Natural killer cell treated with Interleukin-12 subunit alpha and Interleukin-12 subunit beta and Interleukin-15 and Interleukin-18, amount 100 ng/mL, for 72 hours (primary cell): Measurements from ENCODE around the gene SNAI1. TPM values are rescaled to one million over a fixed set of nuclear protein-coding genes. Genes with fewer than 3 reads are reported as not detected.

Experiments used
- ATAC-seq, 2 donors: fragments of 150-1000 bp; cut with Tn5 transposase in 1 of 2; sonication (Bioruptor Pico), chemical (Tn5 transposase) in 1 of 2; 2 replicates each; pipeline ENCODE4 v1.10.0; 2021
- DNase-seq: peaks from one replicate; pipeline ENCODE4 v3.0.0; 2022; ENCODE audit warnings: low spot score
- H3K27ac Mint-ChIP-seq, 2 donors: 1 replicate in 1 of 2; 2 replicates in 1 of 2; pipeline ENCODE4 v1.8.0; 2022; ENCODE audit warnings: mixed read lengths in 2 of 2, mild to moderate bottlenecking in 1 of 2, moderate library complexity in 1 of 2
- H3K27me3 Mint-ChIP-seq, 2 donors: 1 replicate in 1 of 2; 2 replicates in 1 of 2; pipeline ENCODE4 v1.8.0; 2022; ENCODE audit warnings: mixed read lengths in 2 of 2
- H3K36me3 Mint-ChIP-seq: one replicate; pipeline ENCODE4 v1.8.0; 2022; ENCODE audit warnings: mixed read lengths
- H3K4me1 Mint-ChIP-seq, 2 donors: 1 replicate in 1 of 2; 2 replicates in 1 of 2; pipeline ENCODE4 v1.8.0; 2022; ENCODE audit warnings: low read depth in 2 of 2, mixed read lengths in 2 of 2, mild to moderate bottlenecking in 1 of 2
- H3K4me3 Mint-ChIP-seq: one replicate; pipeline ENCODE4 v1.8.0; 2022; ENCODE audit warnings: mixed read lengths
- H3K9me3 Mint-ChIP-seq: 2 replicates; pipeline ENCODE4 v1.8.0; 2022; ENCODE audit warnings: mixed read lengths
- total RNA-seq, 2 donors: library from RNA; stranded (reverse); gene quantifications; one replicate each; pipeline ENCODE4 v1.2.3, GENCODE V29; 2022

Gene SNAI1
- total RNA-seq, 2 donors from 2014 or later: 0.71 to 1.3 TPM

DNA sequence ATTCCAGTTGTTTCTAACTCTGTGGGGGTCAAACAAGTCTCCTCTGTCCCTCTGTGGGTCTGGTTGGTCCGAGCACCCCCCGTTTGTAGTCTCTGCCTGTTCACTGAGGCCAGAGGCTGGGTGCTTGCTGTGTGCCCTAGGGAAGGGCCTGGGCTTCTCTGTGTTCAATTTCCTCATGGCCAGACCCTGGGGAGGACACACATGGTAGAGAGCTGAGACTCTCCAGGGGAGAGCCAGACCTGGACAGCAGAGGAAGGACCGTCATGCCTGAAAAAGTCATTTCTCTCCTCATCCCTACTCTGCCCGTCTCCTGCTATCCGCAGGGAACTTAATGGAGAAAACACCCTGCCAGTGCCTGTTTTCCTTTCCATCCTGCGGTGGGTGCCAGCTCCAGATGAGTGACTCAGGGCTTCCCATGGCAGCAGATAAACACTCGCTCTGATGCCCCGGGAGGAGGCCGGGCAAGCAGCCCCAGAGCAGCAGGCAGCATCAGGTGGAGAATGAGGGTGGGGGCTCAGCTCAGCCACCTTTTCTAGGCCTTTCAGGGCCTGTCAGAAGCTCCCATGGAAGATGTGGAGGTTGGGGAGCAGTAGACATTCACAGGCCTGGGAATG lies 51.9 kb downstream of the SNAI1 start:
- H3K36me3 Mint-ChIP-seq: no peaks in the 10 kb centered on the region
- ATAC-seq: no peak
- peaks cover 2 to 5% of the 10 kb centered on the region in 2 donors for H3K4me1 Mint-ChIP-seq
- no peak overlapping the region for H3K4me3 Mint-ChIP-seq
- H3K9me3 Mint-ChIP-seq: no peaks in the 10 kb centered on the region
- DNase-seq: no peak
- no peak overlapping the region for H3K27ac Mint-ChIP-seq
- H3K27me3 Mint-ChIP-seq: peaks cover 0 to 7% of the 10 kb centered on the region in 2 donors

DNA sequence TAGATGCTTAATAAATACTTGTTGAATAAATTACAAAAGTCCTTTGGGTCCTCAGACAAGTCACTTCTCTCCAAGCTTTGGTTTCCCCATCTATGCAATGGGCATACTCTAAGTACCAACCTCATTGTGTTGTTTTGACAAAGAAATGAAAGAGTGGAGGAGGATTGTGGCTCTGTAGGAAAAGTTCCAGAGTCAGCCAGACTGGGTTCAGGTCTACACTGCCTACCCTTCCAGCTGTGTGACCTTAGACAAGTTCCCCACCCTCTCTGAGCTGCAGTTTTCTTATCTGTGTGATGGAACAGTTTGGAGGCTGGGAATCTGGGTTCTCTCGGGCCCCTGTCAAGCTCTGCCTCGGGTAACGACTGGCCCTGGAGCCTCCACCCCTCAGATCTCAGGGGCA lies 53.9 kb downstream of the SNAI1 start:
- DNase-seq (no peak), ATAC-seq (no peak)
- peaks cover 1 to 4% of the 10 kb centered on the region in 2 donors for H3K4me1 Mint-ChIP-seq
- no peaks in the 10 kb centered on the region for H3K9me3 Mint-ChIP-seq
- H3K4me3 Mint-ChIP-seq: no peak overlapping the region
- H3K36me3 Mint-ChIP-seq: no peaks in the 10 kb centered on the region
- H3K27ac Mint-ChIP-seq: no peak overlapping the region
- H3K27me3 Mint-ChIP-seq: peaks cover 0 to under 1% of the 10 kb centered on the region in 2 donors

GRCh38 chr20:50037123-50037522 lies 54.3 kb downstream of the SNAI1 start:
- Mint-ChIP-seq H3K27me3 (no peaks in the 10 kb centered on the region), H3K36me3 (no peaks in the 10 kb centered on the region), H3K4me1 (peaks cover 0 to 4% of the 10 kb centered on the region in 2 donors), H3K9me3 (no peaks in the 10 kb centered on the region), H3K27ac (no peak overlapping the region), H3K4me3 (no peak overlapping the region)
- DNase-seq: no peak
- ATAC-seq: no peak

DNA sequence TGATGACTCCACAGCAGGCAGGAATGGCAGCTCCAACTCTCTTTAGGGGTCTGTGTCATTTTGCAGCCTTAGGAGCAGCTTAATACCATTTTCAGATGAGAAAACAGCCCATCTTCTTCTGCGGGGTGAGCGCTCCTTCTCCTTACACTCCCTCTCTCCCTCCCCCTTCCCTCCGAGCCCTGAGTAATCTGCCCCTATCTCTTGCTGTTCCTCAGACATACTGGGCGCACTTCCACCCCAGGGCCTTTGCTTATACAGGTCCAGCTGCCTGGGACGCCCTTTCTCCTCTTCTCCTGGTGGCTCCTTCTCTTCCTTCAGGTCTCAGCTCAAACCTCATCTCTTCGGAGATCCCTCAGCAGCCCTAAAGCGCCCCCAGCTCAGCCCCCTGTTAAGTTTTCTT lies 54.8 kb downstream of the SNAI1 start:
- Mint-ChIP-seq H3K9me3 (no peaks in the 10 kb centered on the region), H3K4me1 (peaks cover 0 to 4% of the 10 kb centered on the region in 2 donors), H3K27ac (no peak overlapping the region), H3K27me3 (no peaks in the 10 kb centered on the region), H3K4me3 (no peak overlapping the region), H3K36me3 (no peaks in the 10 kb centered on the region)
- ATAC-seq: no peak
- DNase-seq: no peak

DNA sequence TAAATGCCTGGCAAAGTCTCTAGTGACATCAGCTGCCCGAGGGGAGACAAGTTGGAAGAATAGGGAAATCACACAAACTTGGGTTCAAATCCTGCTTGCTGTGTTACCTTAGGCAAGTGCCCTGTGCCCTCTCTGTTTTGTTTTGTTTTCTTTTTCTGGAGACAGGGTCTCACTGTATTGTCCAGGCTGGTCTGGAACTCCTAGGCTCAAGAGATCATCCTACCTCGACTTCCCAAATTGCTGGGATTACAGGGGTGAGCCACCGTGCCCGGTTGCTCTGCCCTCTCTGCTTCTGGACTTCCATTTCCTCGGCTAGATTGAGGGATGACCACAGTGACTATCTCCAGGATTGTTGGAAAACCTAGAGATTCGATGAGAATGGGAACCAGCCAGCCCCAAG lies 55.4 kb downstream of the SNAI1 start:
- H3K27me3 Mint-ChIP-seq: no peaks in the 10 kb centered on the region
- ATAC-seq (no peak), DNase-seq (no peak)
- H3K36me3 Mint-ChIP-seq: no peaks in the 10 kb centered on the region
- no peak overlapping the region for H3K27ac Mint-ChIP-seq
- no peak overlapping the region for H3K4me3 Mint-ChIP-seq
- peaks cover 0 to 4% of the 10 kb centered on the region in 2 donors for H3K4me1 Mint-ChIP-seq
- H3K9me3 Mint-ChIP-seq: no peaks in the 10 kb centered on the region

Other genes starting within 250 kb of the SNAI1 start
- 10 to 100 TPM; 22.0 to 27.6 TPM for gene SLC9A8, start 170.2 kb upstream of the SNAI1 start, total RNA-seq
- gene SPATA2, start 67.5 kb upstream of the SNAI1 start, total RNA-seq: 10 to 100 TPM; 10.1 to 12.0 TPM
- gene RNF114, start 46.6 kb upstream of the SNAI1 start, total RNA-seq: 10 to 100 TPM; 69.9 to 79.3 TPM
- 100 to 1,000 TPM; 198 to 240 TPM for gene UBE2V1, start 130.2 kb downstream of the SNAI1 start, total RNA-seq
- gene PEDS1, start 170.7 kb downstream of the SNAI1 start, total RNA-seq: 10 to 100 TPM; 31.2 to 33.8 TPM
- gene CEBPB, start 207.8 kb downstream of the SNAI1 start, total RNA-seq: 100 to 1,000 TPM; 153 to 167 TPM